Body of pancreas (tissue), 4 donors: Measurements from ENCODE around the gene CDC16.

Experiments
- CTCF ChIP-seq, 7 experiments: fragments of 450-650 bp in 4 of 7; fragments of 200-600 bp in 3 of 7; sonication (generic) in 3 of 7; IDR thresholded peaks; one replicate each; pipeline ENCODE4 v1.5.1; 2016 to 2019; ENCODE audit warnings: antibody characterized with exemption in 7 of 7
- POLR2A ChIP-seq, 3 donors: fragments of 450-650 bp; IDR thresholded peaks; one replicate each; pipeline ENCODE4 v1.6.1; 2016; ENCODE audit warnings: antibody characterized with exemption in 3 of 3, mild to moderate bottlenecking in 2 of 3

- no peak for TF ChIP-seq CTCF (IDR thresholded peaks at IDR 0.05)
- no peak for TF ChIP-seq POLR2A (IDR thresholded peaks at IDR 0.05)
These were observed 30.4 kb downstream of the CDC16 start for GRCh38 chr13:114264886-114265611.
